ENCODE measurements around the gene PRKCE.

The PRKCE gene

GRCh38 chr2:45946023-45946422 is 294.5 kb downstream of the PRKCE start:
- DNase-seq, result no peak

DNA sequence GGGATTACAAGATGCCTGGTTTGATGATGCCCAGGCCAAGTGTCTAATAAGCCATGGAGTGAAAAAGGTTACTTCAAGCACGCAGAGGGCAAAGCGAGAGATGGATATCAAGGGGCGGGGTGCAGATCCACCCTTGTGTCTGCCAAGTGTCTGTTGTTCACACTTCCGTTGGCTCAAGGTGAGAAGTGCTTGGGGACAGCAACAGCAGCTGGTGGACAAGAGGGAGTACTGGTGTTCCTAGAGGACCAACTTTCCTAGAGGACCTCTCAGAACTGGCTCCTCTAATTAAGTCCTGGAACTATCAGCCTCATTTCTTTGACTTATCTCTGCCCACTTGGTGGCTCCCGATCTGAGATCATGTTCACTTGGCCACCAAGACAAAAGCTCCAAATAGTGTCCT is 299.1 kb downstream of the PRKCE start:
- DNase-seq, result no peak

- DNase-seq, result no peak
Measured at GRCh38 chr2:45951025-45951727, 299.7 kb downstream of the PRKCE start.

- no peak for DNase-seq
Measured at GRCh38 chr2:45952591-45952990, 301.1 kb downstream of the PRKCE start.

DNA sequence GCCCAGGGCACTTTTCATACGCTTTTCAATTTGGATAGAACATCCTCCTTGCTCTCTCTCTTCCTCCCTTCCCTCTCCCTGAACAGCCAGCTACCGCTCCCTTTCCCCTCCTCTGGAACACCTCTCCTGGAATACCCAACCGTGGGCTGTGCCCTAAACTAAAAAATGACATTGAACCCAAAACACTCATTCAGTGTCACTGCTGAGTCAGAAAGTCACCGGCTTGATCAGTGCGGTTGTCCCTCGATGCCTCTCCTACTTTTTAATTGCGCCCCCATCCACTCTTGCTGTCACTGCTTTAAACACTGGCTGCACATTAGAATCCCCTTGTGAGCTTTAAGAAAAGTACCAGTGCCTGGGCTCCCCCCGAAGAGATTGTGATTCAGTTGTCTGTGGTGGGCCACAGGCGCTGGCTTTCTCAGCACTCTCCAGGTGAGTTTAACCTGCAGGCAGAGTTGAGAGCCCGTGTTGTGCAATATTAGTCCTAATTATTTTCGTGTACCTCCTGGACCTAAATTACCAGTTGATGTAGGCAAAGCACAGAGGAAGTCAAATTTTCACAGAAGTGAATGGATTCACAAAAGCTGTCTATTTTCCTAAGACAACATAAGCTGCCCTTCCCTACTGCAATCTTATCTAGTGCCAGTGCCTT is 302.0 kb downstream of the PRKCE start:
- no peak for DNase-seq

DNA sequence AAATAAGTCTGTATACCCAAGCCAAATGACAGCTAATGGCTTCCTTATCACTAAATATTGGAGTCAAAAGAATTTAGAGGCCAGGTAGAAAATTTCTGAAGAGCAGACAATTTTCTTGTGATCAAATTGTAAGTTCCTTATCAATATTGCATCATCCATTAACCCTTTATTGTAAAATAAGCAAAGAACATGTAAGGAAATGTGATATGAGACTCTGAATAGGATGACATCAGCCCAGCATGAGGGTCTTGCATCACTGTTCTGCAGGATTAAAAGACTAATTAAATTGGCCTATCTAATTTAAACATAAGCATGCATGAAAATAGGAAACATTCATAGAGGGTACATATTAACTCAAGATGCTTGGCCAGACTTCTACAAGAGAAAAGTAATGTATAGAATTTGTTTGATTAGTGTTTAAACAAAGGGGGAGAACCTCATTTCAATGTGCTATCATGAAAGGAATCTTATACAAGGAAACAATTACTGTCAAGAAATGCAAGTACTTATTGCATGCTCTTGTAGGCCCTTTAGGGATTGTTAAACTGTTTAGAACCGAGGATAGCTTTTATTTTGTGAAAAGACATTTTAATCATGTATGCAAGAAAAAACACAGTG is 302.9 kb downstream of the PRKCE start:
- DNase-seq, result no peak

DNA sequence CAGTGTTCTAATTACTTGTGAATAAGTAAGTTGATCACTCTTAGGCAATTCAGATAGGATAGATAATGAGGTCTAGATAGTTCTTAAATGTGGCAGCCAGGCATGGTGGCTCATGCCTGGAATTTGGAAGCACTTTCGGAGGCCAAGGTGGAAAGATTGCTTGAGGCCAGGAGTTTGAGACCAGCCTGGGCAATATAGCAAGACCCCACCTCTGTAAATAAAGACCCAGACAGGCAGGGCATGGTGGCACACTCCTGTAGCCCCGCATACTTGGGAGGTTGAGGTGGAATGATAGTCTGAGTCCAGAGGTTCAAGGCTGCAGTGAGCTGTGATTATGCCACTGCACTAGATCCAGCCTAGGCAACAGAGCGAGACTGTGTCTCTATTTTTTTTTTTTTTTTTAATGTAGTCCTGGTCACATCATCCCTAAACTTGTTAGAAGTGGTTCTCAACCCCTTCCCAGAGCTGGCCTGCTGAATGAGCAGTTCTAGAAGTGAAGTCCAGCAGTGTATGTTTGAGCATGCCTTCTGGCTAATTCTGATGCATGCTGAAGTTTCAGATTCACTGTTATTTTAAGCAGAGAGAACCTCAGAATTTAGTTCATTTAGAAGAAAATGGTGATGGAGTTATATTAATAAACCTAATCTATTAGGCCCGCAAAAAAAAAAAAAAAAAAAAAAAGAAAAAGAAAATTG is 306.2 kb downstream of the PRKCE start:
- DNase-seq, result no peak

- DNase-seq, result no peak
Measured at GRCh38 chr2:45960057-45960863, 308.8 kb downstream of the PRKCE start.

GRCh38 chr2:45962177-45962921 is 310.9 kb downstream of the PRKCE start:
- DNase-seq, result peak; percentile 25 to 62

- DNase-seq, result no peak
Measured at GRCh38 chr2:45963816-45964215, 312.3 kb downstream of the PRKCE start.

DNA sequence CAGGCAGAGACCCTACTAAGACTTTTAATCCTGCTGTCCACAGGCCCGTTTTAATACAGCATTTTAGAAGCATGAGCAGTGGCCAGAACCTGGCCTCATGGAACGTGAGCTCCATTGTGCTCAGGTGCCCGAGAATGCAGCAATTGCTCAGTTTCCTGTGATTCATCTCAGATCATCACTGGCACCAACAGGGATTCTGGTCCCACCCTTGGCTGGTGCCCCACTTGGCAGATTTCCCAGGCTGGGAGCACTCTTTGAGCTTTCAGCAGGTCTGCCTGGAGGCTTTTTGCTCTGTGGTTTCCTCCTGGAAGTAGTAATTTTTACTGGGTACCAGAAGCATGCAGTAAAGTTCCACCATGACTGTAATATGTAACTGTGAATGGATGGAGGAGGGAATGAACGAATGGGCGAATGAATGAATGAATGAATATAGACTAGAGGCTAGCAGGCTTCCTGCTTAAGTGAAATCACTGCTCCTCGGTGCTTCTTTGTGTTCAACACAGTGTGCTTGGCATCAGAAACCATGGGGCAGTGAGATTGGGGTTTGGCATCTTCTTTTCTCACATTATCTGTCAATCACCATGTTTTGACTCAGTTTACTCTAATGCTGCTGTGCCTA is 312.9 kb downstream of the PRKCE start:
- DNase-seq, result peak; percentile 45 to 66

GRCh38 chr2:45964906-45965305 is 313.4 kb downstream of the PRKCE start:
- DNase-seq, result no peak

DNA sequence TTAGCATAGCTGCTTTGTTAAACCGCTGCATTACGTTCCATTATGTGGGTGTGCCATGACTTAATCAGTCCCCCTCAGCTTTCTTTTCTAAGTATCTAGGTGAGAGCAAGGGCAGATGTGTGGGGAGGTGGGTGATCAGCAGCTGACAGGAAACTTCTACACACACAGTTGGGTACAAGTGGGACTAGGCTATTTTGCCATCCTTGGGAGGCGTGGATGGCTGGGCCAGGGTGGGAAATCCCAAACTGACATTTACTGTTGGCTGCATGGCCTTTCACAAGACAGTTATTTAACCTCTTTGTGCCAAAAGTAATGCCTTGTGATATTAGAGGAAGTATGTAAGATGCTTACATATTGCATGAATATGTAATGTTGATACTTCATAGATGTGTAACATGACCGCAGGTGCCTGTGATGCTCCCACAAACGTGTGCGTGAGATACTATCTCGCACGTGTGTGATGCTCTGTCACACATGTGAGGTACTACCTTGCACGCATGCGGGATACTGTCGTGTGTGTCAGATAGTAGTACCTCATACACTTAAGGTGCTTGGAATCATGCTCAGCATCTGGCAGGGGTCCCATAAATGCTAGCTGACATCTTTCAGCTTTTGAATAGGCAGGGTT is 314.5 kb downstream of the PRKCE start:
- no peak for DNase-seq

DNA sequence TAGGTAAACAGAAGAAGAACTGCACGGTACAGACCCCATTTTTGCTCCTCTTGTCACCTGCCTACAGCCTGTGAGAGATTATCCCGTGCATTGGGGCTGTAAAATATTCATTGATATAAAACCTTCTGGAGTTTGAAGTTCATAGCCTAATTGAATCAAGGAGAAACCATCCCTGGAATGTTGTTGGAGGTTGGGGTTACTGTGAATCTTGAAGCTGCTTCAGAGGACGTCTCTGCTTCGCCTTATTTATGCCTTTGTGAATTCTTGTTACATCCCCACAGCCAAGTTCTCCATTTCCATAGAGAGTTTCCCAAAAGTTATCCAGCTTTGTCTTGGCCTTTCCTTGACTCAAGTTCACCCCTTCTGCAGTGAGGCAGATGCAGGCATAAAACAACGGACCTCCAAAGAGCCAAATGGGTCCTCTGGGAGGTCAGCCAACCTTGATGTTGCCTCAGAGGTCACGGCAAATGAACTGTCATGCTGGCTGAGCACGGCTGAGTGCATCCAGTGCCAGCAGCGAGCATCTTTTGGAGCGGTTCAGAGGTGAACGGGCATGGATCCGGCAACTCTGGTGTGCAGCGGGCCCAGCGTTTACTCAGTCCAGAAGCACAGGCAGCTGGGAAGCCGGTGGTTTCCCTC is 317.6 kb downstream of the PRKCE start:
- no peak for DNase-seq

GRCh38 chr2:45973426-45973825 is 322.0 kb downstream of the PRKCE start:
- no peak for DNase-seq

DNA sequence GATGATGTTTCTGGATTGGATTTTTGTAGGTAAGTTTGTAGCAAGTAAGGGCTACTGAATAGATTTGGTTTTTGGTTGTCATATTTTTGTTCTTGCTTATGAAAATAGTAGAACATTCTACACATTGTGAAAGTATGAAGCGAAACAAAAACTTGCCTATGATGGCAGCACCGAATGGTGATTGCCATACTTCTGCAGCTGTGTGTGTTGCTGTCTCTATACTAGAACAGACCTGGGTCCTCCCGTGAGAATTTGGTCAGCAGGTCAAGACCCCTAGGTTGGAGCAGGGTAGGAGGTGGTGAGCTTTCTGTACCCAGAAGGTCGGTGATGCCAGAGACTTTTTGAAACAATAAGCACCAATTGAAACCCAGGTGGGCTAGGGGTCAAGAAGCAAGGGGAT is 322.6 kb downstream of the PRKCE start:
- DNase-seq, result no peak

GRCh38 chr2:45974762-45975408 is 323.4 kb downstream of the PRKCE start:
- DNase-seq, result no peak

DNA sequence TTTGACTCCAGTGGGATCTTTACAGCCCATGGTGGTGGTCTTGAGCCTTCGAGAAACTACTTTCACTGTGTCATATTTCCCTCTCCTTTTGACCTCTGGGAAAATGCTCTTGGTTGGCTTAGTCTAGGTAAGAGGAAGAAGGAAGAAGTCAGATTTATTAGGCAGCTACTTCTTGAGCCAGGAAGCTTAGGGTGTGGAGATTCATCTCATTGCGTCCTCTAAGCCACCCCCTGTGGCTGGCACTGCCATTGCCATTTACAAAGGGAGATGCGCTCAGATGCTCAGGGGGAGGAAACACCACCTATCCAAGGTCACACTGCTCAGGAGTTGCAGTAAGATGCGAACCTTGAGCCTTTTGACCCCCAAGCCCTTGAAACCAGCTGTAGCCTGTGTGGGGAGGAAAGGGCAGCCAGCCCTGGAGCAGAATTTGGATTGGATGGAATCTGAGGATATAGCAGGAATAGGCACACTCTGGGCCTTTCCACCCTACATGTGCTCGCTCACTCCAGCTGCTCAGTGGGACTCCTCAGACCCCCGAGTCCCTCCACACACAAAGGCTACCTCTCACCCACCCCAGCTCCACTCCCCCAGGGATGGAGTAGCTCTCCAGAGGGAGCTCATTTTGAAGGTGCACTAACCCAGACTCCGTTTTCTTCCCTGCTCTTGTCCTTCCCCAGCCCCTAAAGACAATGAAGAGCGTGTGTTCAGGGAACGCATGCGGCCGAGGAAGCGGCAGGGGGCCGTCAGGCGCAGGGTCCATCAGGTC is 324.5 kb downstream of the PRKCE start:
- no peak for DNase-seq

DNA sequence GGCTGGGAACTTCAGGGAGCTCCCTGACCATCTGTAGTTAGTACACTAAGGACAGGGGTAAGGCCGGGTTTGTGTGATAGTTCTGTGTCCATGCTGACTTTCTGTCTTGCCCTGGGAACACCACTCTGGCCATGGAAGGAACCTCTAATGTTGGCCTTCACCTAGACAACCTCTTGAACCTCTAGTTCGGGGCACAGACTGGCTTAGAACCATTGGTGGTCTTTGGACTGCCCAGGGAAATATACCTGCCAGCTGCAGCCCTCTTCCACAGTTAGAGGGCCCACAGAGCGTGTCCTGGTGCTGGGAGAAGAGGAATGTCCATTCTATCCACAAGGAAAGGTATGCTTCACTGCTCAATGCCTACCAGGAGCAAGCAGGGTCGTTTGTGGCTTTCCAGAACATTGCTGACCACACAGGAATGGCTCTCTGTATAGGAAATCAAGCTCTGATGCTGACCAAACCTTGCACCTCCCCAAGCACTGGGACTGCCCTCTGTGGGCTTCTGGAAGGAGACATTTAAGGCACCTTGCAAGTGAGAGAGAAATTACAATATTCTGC is 326.9 kb downstream of the PRKCE start:
- no peak for DNase-seq
